AG09309 (cell line): ENCODE measurements around the gene SEBOX.

Source experiments
- DNase-seq: peaks from one replicate; pipeline ENCODE4 v3.0.0-alpha.2; 2010; ENCODE audit warnings: low read depth
- H3K4me3 ChIP-seq: 2 replicates; pipeline ENCODE4 v1.5.1; 2011; ENCODE audit warnings: mild to moderate bottlenecking, low read depth, low read length, moderate library complexity; ENCODE audit not compliant: control insufficient read depth
- TF ChIP-seq, protein P1 (sequence below): IDR thresholded peaks from 2 replicates; pipeline ENCODE4 v1.5.1; 2011; ENCODE audit warnings: mild to moderate bottlenecking, low read depth, low read length, inconsistent platforms; ENCODE audit not compliant: insufficient read depth, control insufficient read depth; ENCODE audit errors: missing control alignments

Gene SEBOX

DNA sequence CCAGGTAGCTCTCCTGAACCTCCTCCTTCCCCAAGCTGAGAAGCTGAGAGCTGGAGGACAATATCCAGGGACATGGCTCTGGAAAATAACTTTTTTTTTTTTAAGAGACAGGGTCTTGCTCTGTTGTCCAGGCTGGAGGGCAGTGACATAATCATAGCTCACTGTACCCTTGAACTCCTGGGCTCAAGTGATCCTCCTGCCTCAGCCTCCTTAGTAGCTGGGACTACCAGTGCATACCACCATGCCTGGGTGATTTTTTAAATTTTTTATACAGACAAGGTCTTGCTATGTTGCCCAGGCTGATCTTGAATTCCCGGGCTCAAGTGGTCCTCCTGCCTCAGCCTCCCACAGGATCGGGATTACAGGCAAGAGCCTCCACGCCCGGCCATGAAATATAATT, 34.8 kb upstream of the SEBOX start:
- no peak overlapping the region for H3K4me3 ChIP-seq
- no peak for DNase-seq
- TF ChIP-seq, protein P1, sequence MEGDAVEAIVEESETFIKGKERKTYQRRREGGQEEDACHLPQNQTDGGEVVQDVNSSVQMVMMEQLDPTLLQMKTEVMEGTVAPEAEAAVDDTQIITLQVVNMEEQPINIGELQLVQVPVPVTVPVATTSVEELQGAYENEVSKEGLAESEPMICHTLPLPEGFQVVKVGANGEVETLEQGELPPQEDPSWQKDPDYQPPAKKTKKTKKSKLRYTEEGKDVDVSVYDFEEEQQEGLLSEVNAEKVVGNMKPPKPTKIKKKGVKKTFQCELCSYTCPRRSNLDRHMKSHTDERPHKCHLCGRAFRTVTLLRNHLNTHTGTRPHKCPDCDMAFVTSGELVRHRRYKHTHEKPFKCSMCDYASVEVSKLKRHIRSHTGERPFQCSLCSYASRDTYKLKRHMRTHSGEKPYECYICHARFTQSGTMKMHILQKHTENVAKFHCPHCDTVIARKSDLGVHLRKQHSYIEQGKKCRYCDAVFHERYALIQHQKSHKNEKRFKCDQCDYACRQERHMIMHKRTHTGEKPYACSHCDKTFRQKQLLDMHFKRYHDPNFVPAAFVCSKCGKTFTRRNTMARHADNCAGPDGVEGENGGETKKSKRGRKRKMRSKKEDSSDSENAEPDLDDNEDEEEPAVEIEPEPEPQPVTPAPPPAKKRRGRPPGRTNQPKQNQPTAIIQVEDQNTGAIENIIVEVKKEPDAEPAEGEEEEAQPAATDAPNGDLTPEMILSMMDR: no peak

DNA sequence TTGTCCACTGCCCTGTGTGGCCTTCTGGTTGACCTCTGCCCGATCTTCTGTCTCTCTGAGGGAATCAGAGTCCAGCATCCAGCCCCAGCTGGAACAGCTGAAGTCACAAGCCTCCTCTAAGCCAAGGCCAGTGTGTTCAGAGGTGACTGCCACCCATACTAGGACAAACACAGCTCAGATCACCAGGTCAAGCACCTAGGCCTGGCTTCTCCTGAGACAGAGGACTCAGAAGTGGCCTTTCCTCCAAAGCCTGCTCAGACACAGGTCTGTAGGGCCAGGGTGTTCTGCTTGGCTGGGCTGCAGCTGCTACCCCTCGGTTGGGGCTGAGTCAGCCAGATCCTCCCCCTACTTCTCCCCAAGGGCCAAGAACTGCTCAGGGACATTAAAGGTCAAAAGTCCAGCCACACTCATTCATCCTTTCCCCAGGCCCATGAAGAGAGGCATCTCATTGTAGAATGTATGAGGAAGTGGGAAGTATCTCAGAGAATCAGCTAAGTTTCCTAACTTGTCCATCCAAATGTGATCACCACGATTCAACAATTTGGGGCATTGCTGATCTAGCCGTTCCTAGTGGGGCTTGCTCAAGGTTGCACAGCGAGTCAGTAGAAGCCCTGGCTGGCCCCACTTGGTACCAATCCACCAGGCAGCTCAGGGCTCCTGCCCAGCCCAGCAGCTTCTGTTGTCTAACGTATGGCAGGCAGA, 33.4 kb upstream of the SEBOX start:
- TF ChIP-seq, protein P1: no peak
- no peak overlapping the region for H3K4me3 ChIP-seq
- DNase-seq: no peak

DNA sequence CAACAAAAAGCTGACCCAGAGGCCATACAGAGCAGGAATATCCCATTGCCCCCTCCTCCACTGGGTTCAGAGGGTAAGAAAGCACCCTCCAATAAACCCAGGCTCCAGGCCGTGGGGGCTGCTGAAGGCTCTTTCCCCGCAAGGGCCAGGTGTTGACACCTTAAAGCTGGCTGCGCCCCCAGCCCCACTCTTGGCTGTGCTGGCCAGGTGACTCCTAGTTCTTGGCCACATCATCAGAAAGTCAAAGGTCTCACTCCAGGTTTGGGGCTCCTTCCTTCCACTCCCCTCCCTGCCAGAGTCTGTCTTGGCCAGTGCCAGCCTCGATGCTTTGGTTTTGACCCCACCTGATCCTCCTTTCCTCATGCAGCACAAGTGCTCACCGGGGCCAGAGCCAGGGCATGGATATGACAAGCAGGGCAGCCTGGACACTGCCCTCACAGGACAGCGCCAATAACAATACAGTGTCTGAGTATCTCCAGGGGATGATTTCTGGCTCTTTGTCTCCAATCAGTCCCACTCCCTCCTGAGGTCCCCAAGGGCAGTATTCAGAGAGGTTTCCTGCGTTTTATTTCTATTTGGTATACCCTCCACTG, 32.8 kb upstream of the SEBOX start:
- TF ChIP-seq, protein P1: no peak
- DNase-seq: no peak

DNA sequence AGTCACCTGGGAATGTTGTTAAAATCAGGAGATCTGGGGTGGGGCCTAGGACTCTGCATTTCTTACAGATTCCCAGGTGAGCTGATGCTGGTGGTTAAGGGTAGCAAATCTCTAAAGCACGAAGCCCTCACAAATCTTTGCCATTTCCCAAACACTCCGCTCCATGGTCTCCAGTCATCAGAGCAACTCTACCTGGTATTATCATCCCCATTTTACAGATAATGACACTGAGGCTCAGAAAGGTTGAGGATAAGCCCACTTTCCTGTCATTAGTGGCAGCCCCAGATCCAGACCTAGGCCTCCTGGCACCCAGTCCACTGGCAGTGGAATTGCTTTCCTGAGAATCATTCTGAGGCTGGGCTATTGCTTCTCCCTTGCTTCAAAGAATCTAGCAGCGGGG, 32.3 kb upstream of the SEBOX start:
- TF ChIP-seq, protein P1: no peak
- no peak for DNase-seq
- no peak overlapping the region for H3K4me3 ChIP-seq

More for the DNA sequence above, 32.8 kb upstream of the SEBOX start:
- H3K4me3 ChIP-seq: no peak overlapping the region

DNA sequence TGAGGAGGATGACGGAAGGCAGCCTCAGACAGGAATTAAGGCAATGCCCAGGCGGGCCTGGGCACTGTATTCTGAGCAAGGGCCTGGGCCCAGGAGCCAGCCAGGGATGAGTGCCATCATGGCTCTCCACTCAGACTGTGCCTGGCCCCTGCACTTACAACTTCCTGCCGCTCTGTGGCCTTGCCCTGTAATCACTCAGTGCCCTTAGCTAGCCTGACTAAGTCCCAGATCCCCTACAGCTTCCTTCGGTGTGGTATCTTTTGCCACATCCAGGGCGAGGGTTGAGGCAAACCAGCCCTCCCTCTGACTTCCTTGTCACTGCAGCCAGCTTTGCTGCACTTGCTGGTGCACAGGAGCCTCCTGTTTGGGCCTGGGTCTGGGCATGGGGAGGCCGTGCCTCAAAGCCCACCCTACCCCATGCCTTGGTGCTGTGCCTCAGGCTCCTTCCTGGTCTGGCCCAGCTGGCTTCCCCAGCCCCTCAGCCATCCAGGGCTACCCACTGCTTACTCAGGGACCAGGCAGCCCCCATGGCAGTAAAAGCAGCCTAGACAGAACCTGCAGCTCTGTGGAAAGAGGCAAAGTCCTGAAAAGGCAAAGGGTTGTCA, 31.7 kb upstream of the SEBOX start:
- DNase-seq: no peak
- TF ChIP-seq, protein P1: no peak
- no peak overlapping the region for H3K4me3 ChIP-seq

DNA sequence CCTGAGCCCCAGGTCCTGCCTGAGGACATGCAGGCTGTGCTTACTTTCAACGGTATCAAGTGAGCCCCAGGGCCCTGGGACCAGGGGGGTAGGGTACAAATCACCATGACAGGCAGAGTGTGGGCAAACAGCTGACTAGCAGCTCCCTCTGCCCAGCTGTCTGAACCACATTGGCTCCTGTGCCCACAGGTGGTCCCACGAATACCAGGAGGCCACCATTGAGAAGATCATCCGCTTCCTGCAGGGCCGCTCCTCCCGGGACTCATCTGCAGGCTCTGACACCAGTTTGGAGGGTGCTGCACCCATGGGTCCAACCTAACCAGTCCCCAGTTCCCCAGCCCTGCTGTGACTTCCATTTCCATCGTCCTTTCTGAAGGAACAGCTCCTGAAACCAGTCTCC, 31.0 kb upstream of the SEBOX start:
- DNase-seq: no peak
- H3K4me3 ChIP-seq: no peak overlapping the region
- TF ChIP-seq, protein P1: no peak
